Ovary (tissue), 9 donors: ENCODE results near the gene ATF6. TPM values are rescaled to one million over a fixed set of nuclear protein-coding genes. Genes with fewer than 3 reads are reported as not detected.

Experiments used
- DNase-seq, 5 donors: peaks; one replicate each; pipeline ENCODE4 v3.0.0-alpha.2; 2019 to 2020
- H3K27ac ChIP-seq, 2 donors: fragments of 200-600 bp; one replicate each; pipeline versions ENCODE4 v1.5.1 to v1.8.0; 2019 to 2022
- H3K27me3 ChIP-seq: fragments of 200-600 bp; one replicate; pipeline ENCODE4 v1.8.0; 2022
- H3K36me3 ChIP-seq: fragments of 200-600 bp; sonication (generic); one replicate; pipeline ENCODE4 v1.5.1; 2019
- H3K4me1 ChIP-seq: one replicate; pipeline ENCODE4 v1.8.1; 2013; ENCODE audit warnings: mild to moderate bottlenecking, moderate library complexity; ENCODE audit not compliant: insufficient read depth
- H3K4me3 ChIP-seq: fragments of 200-600 bp; sonication (generic); one replicate; pipeline ENCODE4 v1.5.1; 2017
- H3K9me3 ChIP-seq, 2 donors: fragments of 200-600 bp in 1 of 2; sonication (generic) in 1 of 2; one replicate each; pipeline versions ENCODE4 v1.5.1 to v1.8.1; 2013 to 2019; ENCODE audit warnings: mild to moderate bottlenecking in 1 of 2, moderate library complexity in 1 of 2
- CTCF ChIP-seq, 3 donors: fragments of 450-650 bp in 2 of 3; fragments of 200-600 bp in 1 of 3; IDR thresholded peaks; one replicate each; pipeline versions ENCODE4 v1.5.1 to v1.8.0; 2016 to 2022; ENCODE audit warnings: antibody characterized with exemption in 3 of 3, mild to moderate bottlenecking in 1 of 3
- EP300 ChIP-seq: sonication (generic); formaldehyde crosslinking; IDR thresholded peaks from one replicate; pipeline ENCODE4 v1.6.1; 2017; ENCODE audit warnings: antibody characterized with exemption
- POLR2A ChIP-seq: fragments of 450-650 bp; IDR thresholded peaks from one replicate; pipeline ENCODE4 v1.6.1; 2017; ENCODE audit warnings: antibody characterized with exemption, mild to moderate bottlenecking, moderate library complexity
- WGBS, 3 donors: extraction: QIAGEN DNeasy Blood & Tissue Kit in 1 of 3; methylation state at CpG; one replicate each; pipeline versions ENCODE4 v1.1.5 to v1.1.7; 2013 to 2017; 5-methylcytosine and 5-hydroxymethylcytosine counted together
- intact Hi-C, 4 donors: fragments of 100-400 bp; cut with DNase I; formaldehyde crosslinking; loops; one replicate each; pipeline versions ENCODE4 v1.11.0 to v1.15.1; 2022 to 2023
- polyA plus RNA-seq, 2 donors: library from polyadenylated mRNA; stranded (reverse); fragments of 200-250 nt in 1 of 2; fragments of 350-450 nt in 1 of 2; fragmentation: Illumina TruSeq in 1 of 2; extraction: RNeasy Lipid Tissue Mini Kit (QIAGEN cat#74804) in 1 of 2; gene quantifications; one replicate each; pipeline ENCODE4 v1.2.3, GENCODE V29; 2013 to 2014
- total RNA-seq, 7 donors: library from RNA; depleted of rRNA in 2 of 7; stranded (reverse); fragments of >200 nt in 2 of 7; fragmentation: NEBNext Ultra II Directional in 3 of 7; extraction: Animal tissue kit (Norgen Biotek cat#: 25700) in 3 of 7; gene quantifications; one replicate each; pipeline versions ENCODE4 v1.1.0 to v1.2.4, GENCODE V29; 2016 to 2023
- donor health status: DM: no; HTN: no; CAD: no; lungs with moderate emphysema.
- donor health status: DM: no; HTN: no; CAD: no.
- donor health status: Bipolar disorder and iron deficiency.
- donor health status: DM: yes; HTN: yes; CAD: no.
- donor health status: DM: no; HTN: no; CAD: no.
- donor health status: DM: yes; HTN: yes; CAD: no.

Gene ATF6
- total and polyA plus RNA-seq, 9 donors, result 7.9 to 31.3 (median 23.4) TPM

DNA sequence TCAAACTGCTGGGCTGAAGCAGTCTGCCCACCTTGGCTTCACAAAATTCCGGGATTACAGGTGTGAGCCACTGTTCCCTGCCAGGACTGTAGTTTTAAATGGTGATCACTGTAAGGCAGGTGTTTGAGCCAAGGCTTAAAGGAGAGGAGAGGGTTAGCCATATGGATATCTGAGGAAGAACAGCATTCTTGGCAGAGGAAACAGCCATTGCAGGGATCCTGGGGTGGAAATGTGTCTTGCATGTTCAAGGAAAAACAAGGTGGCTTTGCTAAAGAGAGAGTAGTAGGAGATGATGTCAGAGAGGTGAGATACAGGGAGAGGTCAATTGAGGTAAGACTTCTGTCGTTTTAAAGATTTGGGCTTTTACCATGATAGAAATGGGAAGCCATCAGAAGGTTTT lies 73.5 kb downstream of the ATF6 start:
- no peak for DNase-seq
- TF ChIP-seq CTCF (IDR thresholded peaks at IDR 0.05), result no peak
- TF ChIP-seq POLR2A, result no peak
- no peak for TF ChIP-seq EP300
- Histone ChIP-seq H3K9me3 (no peaks in the 10 kb centered on the region), H3K36me3 (no peaks in the 10 kb centered on the region), H3K4me1 (peaks cover 3% of the 10 kb centered on the region), H3K27ac (no peak overlapping the region), H3K27me3 (no peaks in the 10 kb centered on the region), H3K4me3 (no peak overlapping the region)
- WGBS, 3 donors, result 82 to 83% (median 83%) methylated on average over 2 of the region's 2 CpGs
- intact Hi-C loops, result no loop called here

DNA sequence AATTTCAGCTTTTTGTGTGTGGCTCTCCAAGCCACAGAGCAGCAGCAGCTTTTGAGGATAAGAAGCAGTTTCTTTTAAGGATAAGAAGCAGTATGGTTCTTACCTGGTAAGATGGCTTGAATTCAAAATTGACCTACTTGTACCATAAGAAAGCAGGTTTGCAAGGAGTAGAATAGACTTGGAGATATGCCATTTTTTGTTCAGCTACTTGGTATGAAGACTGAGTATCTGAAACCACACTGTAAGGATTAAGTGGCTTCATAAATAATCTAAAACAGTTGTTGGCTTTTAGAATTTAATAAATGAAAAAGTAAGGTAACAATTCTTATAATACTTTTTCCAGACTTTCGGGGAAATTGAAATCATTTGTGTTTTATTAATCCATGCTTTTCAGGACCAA lies 74.2 kb downstream of the ATF6 start:
- no peaks in the 10 kb centered on the region for H3K36me3 ChIP-seq
- intact Hi-C loops, result no loop called here
- no peak overlapping the region for H3K27ac ChIP-seq
- H3K4me3 ChIP-seq, result no peak overlapping the region
- WGBS, 3 donors, result 95 to 98% (median 96%) methylated on average over 1 of the region's 1 CpG
- no peaks in the 10 kb centered on the region for H3K27me3 ChIP-seq
- no peak for DNase-seq
- no peaks in the 10 kb centered on the region for H3K9me3 ChIP-seq
- TF ChIP-seq CTCF (IDR thresholded peaks at IDR 0.05) (no peak), EP300 (no peak), POLR2A (no peak)
- H3K4me1 ChIP-seq, result peaks cover 3% of the 10 kb centered on the region

DNA sequence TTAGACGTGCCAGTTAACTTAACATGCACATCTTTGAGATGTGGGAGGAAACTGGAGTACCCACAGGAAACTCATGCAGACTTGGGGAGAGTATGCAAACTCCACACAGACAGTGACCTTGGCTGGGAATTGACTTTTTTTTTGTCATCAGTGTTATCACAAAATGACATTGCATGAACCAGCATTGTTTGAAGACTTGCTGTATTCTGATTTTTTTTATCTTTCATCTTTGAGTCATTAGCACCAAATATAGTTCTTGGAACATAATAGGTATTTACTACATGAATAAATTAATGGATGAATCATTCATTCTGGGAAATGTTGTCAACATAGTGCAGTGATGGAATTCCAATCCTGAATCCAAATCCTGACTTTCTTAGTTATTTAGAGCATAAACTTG lies 77.0 kb downstream of the ATF6 start:
- 52 to 61% (median 53%) methylated on average over 1 of the region's 1 CpG for WGBS, 3 donors
- no peaks in the 10 kb centered on the region for H3K27me3 ChIP-seq
- intact Hi-C loops, result no loop called here
- H3K36me3 ChIP-seq, result no peaks in the 10 kb centered on the region
- H3K4me1 ChIP-seq, result peaks cover 3% of the 10 kb centered on the region
- no peak overlapping the region for H3K27ac ChIP-seq
- DNase-seq, result no peak
- no peak for TF ChIP-seq CTCF (IDR thresholded peaks at IDR 0.05)
- H3K4me3 ChIP-seq, result no peak overlapping the region
- no peaks in the 10 kb centered on the region for H3K9me3 ChIP-seq

GRCh38 chr1:161844696-161845095 lies 78.6 kb downstream of the ATF6 start:
- H3K9me3 ChIP-seq, result no peaks in the 10 kb centered on the region
- TF ChIP-seq EP300, result no peak
- no peak for TF ChIP-seq CTCF (IDR thresholded peaks at IDR 0.05)
- no peak for TF ChIP-seq POLR2A
- no peak for DNase-seq
- H3K27ac ChIP-seq, result no peak overlapping the region
- peaks cover 4% of the 10 kb centered on the region for H3K4me1 ChIP-seq
- no peak overlapping the region for H3K4me3 ChIP-seq
- intact Hi-C loops, result no loop called here
- no peaks in the 10 kb centered on the region for H3K36me3 ChIP-seq
- H3K27me3 ChIP-seq, result no peaks in the 10 kb centered on the region

- 0 to 20% (median 2%) methylated on average over 1 of the region's 1 CpG for WGBS, 3 donors
- no peaks in the 10 kb centered on the region for H3K36me3 ChIP-seq
- H3K9me3 ChIP-seq, result no peaks in the 10 kb centered on the region
- no peak overlapping the region for H3K27ac ChIP-seq
- intact Hi-C loops, result no loop called here
- H3K4me3 ChIP-seq, result no peak overlapping the region
- TF ChIP-seq POLR2A, result no peak
- no peak for TF ChIP-seq CTCF (IDR thresholded peaks at IDR 0.05)
- no peak for TF ChIP-seq EP300
- DNase-seq, result no peak
- H3K4me1 ChIP-seq, result peaks cover 4% of the 10 kb centered on the region
- H3K27me3 ChIP-seq, result no peaks in the 10 kb centered on the region
Observed at GRCh38 chr1:161848676-161849075, 82.6 kb downstream of the ATF6 start.
